SK-N-MC (cell line): ENCODE data around the gene TAF3.

Source experiments
- EZH2 ChIP-seq: fragments of 200-600 bp; sonication (generic); IDR thresholded peaks from one replicate; pipeline ENCODE4 v1.6.1; 2017; ENCODE audit warnings: antibody characterized with exemption
- FOXP2 ChIP-seq: optimal IDR thresholded peaks from 2 replicates; pipeline ENCODE3; 2011; ENCODE audit warnings: mild to moderate bottlenecking, moderate library complexity; ENCODE audit not compliant: insufficient read depth; ENCODE audit errors: extremely low read length, control extremely low read depth
- POLR2AphosphoS5 ChIP-seq: IDR thresholded peaks from 2 replicates; pipeline ENCODE4 v1.6.1; 2012; ENCODE audit warnings: mild to moderate bottlenecking, low read depth, low read length, borderline replicate concordance

DNA sequence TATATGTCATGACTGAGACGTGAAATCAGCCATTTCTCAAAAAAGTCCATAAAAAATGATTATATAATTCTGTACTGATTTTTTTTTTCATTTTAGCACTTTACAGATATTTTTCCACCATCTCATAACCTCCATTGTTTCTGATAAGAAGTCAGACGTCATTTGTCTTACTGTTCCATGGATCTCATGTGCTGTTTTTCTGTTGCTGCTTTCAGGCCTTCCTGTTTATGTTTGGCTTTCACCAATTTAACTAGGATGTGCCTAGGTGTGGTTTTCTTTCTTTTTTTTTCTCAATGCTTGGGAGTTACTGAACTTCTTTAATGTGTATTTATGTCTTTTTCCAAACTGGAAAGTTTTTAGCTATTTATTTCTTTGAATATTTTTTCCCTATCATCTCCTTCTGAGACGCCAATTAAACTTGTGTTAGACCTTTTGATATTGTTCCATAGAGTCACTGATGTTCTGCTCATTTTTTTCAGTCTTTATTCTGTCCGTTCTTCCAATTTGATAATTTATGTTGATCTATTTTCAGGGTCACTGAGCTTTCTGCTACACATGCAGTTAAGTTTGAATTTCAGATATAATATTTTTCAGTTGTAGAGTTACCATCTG, 43.3 kb downstream of the TAF3 start:
- TF ChIP-seq POLR2AphosphoS5 (no peak), EZH2 (no peak), FOXP2 (no peak)
